Panc1 (cell line): ENCODE data around the gene TBC1D17. TPM values are rescaled to one million over a fixed set of nuclear protein-coding genes. Genes with fewer than 3 reads are reported as not detected.

Source experiments
- ATAC-seq: fragments of 200-7000 bp; cut with Tn5 transposase; 2 replicates; pipeline ENCODE4 v1.9.1; 2020; ENCODE audit warnings: mild to moderate bottlenecking, moderate library complexity
- BruUV-seq: library from RNA; stranded (reverse); fragments of 400-500 nt; replicated peaks from 2 replicates; lab custom pipeline; 2021; lab: Mats Ljungman, UMichigan
- CTCF ChIA-PET: fragments of 300-600 bp; sonication (Branson Sonifier 250); formaldehyde crosslinking; loops from one replicate; lab custom pipeline; 2022; ENCODE audit warnings: antibody characterized with exemption; lab: Charles Lee
- POLR2A ChIA-PET: fragments of 300-600 bp; sonication (Branson Sonifier 250); formaldehyde crosslinking; loops from one replicate; lab custom pipeline; 2022; ENCODE audit warnings: antibody characterized with exemption; lab: Charles Lee
- DNase-seq: peaks from one replicate; pipeline ENCODE4 v3.0.0-alpha.2; 2010; ENCODE audit warnings: low read depth, low spot score
- H3K27ac ChIP-seq: 2 replicates; pipeline ENCODE4 v1.5.1; 2011; ENCODE audit warnings: mild to moderate bottlenecking, low read length, inconsistent platforms
- H3K27me3 ChIP-seq: fragments of 200-500 bp; sonication (Bioruptor generic); 2 replicates; pipeline ENCODE4 v1.6.0; 2014; ENCODE audit warnings: low read length, inconsistent platforms; ENCODE audit not compliant: control insufficient read depth, insufficient read depth
- H3K36me3 ChIP-seq: fragments of 200-500 bp; sonication (Bioruptor generic); 2 replicates; pipeline ENCODE4 v1.5.1; 2014; ENCODE audit warnings: inconsistent platforms, mild to moderate bottlenecking, low read length, moderate library complexity; ENCODE audit not compliant: control insufficient read depth, insufficient read depth
- H3K4me1 ChIP-seq: 2 replicates; pipeline ENCODE4 v1.5.1; 2011; ENCODE audit warnings: inconsistent platforms, mild to moderate bottlenecking, low read length, moderate library complexity; ENCODE audit not compliant: control insufficient read depth, insufficient read depth
- H3K4me3 ChIP-seq, 2 experiments: 2 replicates each; pipeline ENCODE4 v1.5.1; 2011 to 2012; ENCODE audit warnings: low read depth in 2 of 2, low read length in 2 of 2, mild to moderate bottlenecking in 2 of 2, inconsistent platforms in 1 of 2, moderate library complexity in 1 of 2
- H3K9me3 ChIP-seq: fragments of 200-500 bp; sonication (Bioruptor generic); 2 replicates; pipeline ENCODE4 v1.5.1; 2014; ENCODE audit warnings: low read depth, mild to moderate bottlenecking, inconsistent platforms, low read length, moderate library complexity; ENCODE audit not compliant: control insufficient read depth, insufficient read depth
- CTCF ChIP-seq: fragments of 450-650 bp; IDR thresholded peaks from 2 replicates; pipeline ENCODE4 v1.5.1; 2017; ENCODE audit warnings: mild to moderate bottlenecking
- POLR2AphosphoS5 ChIP-seq: IDR thresholded peaks from 2 replicates; pipeline ENCODE4 v1.6.1; 2012; ENCODE audit warnings: mild to moderate bottlenecking, low read depth, low read length, moderate library complexity
- REST ChIP-seq, 2 experiments: IDR thresholded peaks; 2 replicates each; pipeline ENCODE4 v1.6.1; 2011 to 2012; ENCODE audit warnings: low read depth in 2 of 2, control low read depth in 1 of 2, low read length in 1 of 2, mild to moderate bottlenecking in 1 of 2, moderate library complexity in 1 of 2; ENCODE audit not compliant: insufficient read depth in 1 of 2
- SIN3A ChIP-seq: IDR thresholded peaks from 2 replicates; pipeline ENCODE4 v1.6.1; 2012; ENCODE audit warnings: low read depth, mild to moderate bottlenecking, low read length, moderate library complexity, borderline replicate concordance; ENCODE audit not compliant: insufficient read depth
- TCF7L2 ChIP-seq: IDR thresholded peaks from 2 replicates; pipeline ENCODE4 v1.6.1; 2011; ENCODE audit warnings: mild to moderate bottlenecking, low read depth, low read length, inconsistent platforms
- in situ Hi-C: cut with HindIII; loops from 2 replicates; pipeline ENCODE4 v1.10.0; 2016; ENCODE audit warnings: low sequenced_read_pairs, low pct_unique_long_range_greater_than_20kb
- intact Hi-C: fragments of 100-400 bp; cut with micrococcal nuclease; formaldehyde crosslinking; loops from one replicate; pipeline ENCODE4 v1.10.0; 2022; ENCODE audit not compliant: unreplicated experiment
- total RNA-seq: library from RNA; stranded (reverse); gene quantifications from one replicate; pipeline ENCODE4 v1.2.1, GENCODE V29; 2021; ENCODE audit not compliant: unreplicated experiment

TBC1D17 gene
- total RNA-seq, 1 experiment from 2014 or later: 43.2 TPM

GRCh38 chr19:49840736-49841249 is 36.7 kb upstream of the TBC1D17 start:
- DNase-seq (no peak), ATAC-seq (no peak)
- in situ Hi-C loops: no loop called here
- H3K4me3 ChIP-seq: no peak overlapping the region
- H3K27ac ChIP-seq: no peak overlapping the region
- no peaks in the 10 kb centered on the region for H3K27me3 ChIP-seq
- no peaks in the 10 kb centered on the region; the same call in 1 of the 2 replicates for H3K4me1 ChIP-seq
- H3K9me3 ChIP-seq: no peaks in the 10 kb centered on the region
- CTCF ChIA-PET: no interaction called here
- no peaks in the 10 kb centered on the region; the same call in 1 of the 2 replicates for H3K36me3 ChIP-seq
- TF ChIP-seq TCF7L2: no peak
- no peak for TF ChIP-seq CTCF
- TF ChIP-seq POLR2AphosphoS5: no peak
- no peak for TF ChIP-seq SIN3A
- no peak for TF ChIP-seq REST (IDR thresholded peaks at IDR 0.05; ENCODE audit: insufficient read depth in 1 of 2, low read depth in 2 of 2, low read length in 1 of 2)
- intact Hi-C loops: no loop called here
- POLR2A ChIA-PET: no interaction called here
- no TSS peak for BruUV-seq

- CTCF ChIA-PET: no interaction called here
- in situ Hi-C loops: no loop called here
- POLR2A ChIA-PET: no interaction called here
Measured at GRCh38 chr19:49843265-49843664, 34.2 kb upstream of the TBC1D17 start.

More at GRCh38 chr19:49843265-49843664, 34.2 kb upstream of the TBC1D17 start:
- no peak for TF ChIP-seq CTCF
- TF ChIP-seq REST (IDR thresholded peaks at IDR 0.05; ENCODE audit: insufficient read depth in 1 of 2, low read depth in 2 of 2, low read length in 1 of 2): no peak
- no peak for TF ChIP-seq POLR2AphosphoS5
- TF ChIP-seq TCF7L2: no peak
- Histone ChIP-seq H3K27ac (no peak overlapping the region), H3K4me3 (no peak overlapping the region), H3K27me3 (no peaks in the 10 kb centered on the region), H3K4me1 (no peaks in the 10 kb centered on the region; the same call in 1 of the 2 replicates), H3K9me3 (no peaks in the 10 kb centered on the region), H3K36me3 (no peaks in the 10 kb centered on the region; the same call in 1 of the 2 replicates)
- intact Hi-C loops: no loop called here
- BruUV-seq: no TSS peak
- DNase-seq (no peak), ATAC-seq (no peak)
